HepG2 (cell line): ENCODE measurements around the gene DCTN3. TPM values are rescaled to one million over a fixed set of nuclear protein-coding genes. Genes with fewer than 3 reads are reported as not detected.

Source experiments
- ATAC-seq: fragments of 200-7000 bp; cut with Tn5 transposase; 3 replicates; pipeline ENCODE4 v1.9.1; 2020; ENCODE audit warnings: mild to moderate bottlenecking, moderate library complexity
- BruUV-seq: library from RNA; stranded (reverse); fragments of 400-500 nt; replicated peaks from 2 replicates; lab custom pipeline; 2021; lab: Mats Ljungman, UMichigan
- CTCF ChIA-PET: fragments of 300-600 bp; formaldehyde crosslinking; extraction: SDS; loops from one replicate; lab custom pipeline; 2021; ENCODE audit warnings: low total read pairs, inconsistent platforms, low intra/inter-chr PET ratio; lab: Yijun Ruan, JAX
- POLR2A ChIA-PET: fragments of 350-600 bp; sonication (Branson Sonifier 250); formaldehyde crosslinking; loops from one replicate; lab custom pipeline; 2020; ENCODE audit warnings: antibody characterized with exemption, inconsistent platforms; lab: Yijun Ruan, JAX
- DNase-seq: peaks from one replicate; pipeline ENCODE4 v3.0.0-alpha.2; 2015; ENCODE audit warnings: low spot score
- FAIRE-seq: peaks from 3 replicates; lab custom pipeline; 2011; peaks lifted over from hg19 to GRCh38; lab: Jason Lieb, UNC
- H2AFZ ChIP-seq: one replicate; pipeline ENCODE4 v1.6.1; 2011; ENCODE audit warnings: low read length, inconsistent platforms
- H3K27ac ChIP-seq: fragments of 300-600 bp; 3 replicates; pipeline ENCODE4 v1.8.0; 2011; ENCODE audit warnings: mixed run types, mild to moderate bottlenecking, mixed read lengths, low read length, inconsistent platforms; ENCODE audit not compliant: insufficient read depth; ENCODE audit errors: extremely low read length
- H3K27me3 ChIP-seq, 2 experiments: fragments of 200-600 bp in 1 of 2; 2 replicates in 1 of 2; 3 replicates in 1 of 2; pipeline versions ENCODE4 v1.6.0 to v1.8.0; 2011; ENCODE audit warnings: low read length in 2 of 2, mild to moderate bottlenecking in 2 of 2, moderate library complexity in 2 of 2, inconsistent platforms in 1 of 2; ENCODE audit not compliant: insufficient read depth in 2 of 2, control insufficient read depth in 1 of 2
- H3K36me3 ChIP-seq, 2 experiments: fragments of 200-600 bp in 1 of 2; replicated peaks in 1 of 2; 2 replicates in 1 of 2; 3 replicates in 1 of 2; pipeline versions ENCODE4 v1.5.1 to v1.8.0; 2011; ENCODE audit warnings: low read length in 2 of 2, inconsistent platforms in 1 of 2; ENCODE audit not compliant: insufficient read depth in 2 of 2, control insufficient read depth in 1 of 2
- H3K4me1 ChIP-seq: 2 replicates; pipeline ENCODE4 v1.5.1; 2012; ENCODE audit warnings: low read length, inconsistent platforms; ENCODE audit not compliant: insufficient read depth
- H3K4me2 ChIP-seq: 2 replicates; pipeline ENCODE4 v1.6.0; 2011; ENCODE audit warnings: low read depth, low read length, inconsistent platforms
- H3K4me3 ChIP-seq, 3 experiments: fragments of 200-600 bp in 1 of 3; sonication (generic), shearing (Covaris generic) in 1 of 3; replicated peaks in 1 of 3; 2 replicates each; pipeline ENCODE4 v1.5.1; 2011 to 2016; ENCODE audit warnings: low read length in 3 of 3, inconsistent platforms in 2 of 3, low read depth in 2 of 3, mild to moderate bottlenecking in 2 of 3, control low read depth in 1 of 3, mixed read lengths in 1 of 3; ENCODE audit not compliant: insufficient read depth in 1 of 3
- H3K79me2 ChIP-seq: one replicate; pipeline ENCODE4 v1.6.1; 2011; ENCODE audit warnings: low read length, inconsistent platforms; ENCODE audit not compliant: insufficient read depth
- H3K9ac ChIP-seq: 2 replicates; pipeline ENCODE4 v1.6.0; 2011; ENCODE audit warnings: mild to moderate bottlenecking, low read depth, low read length, inconsistent platforms; ENCODE audit not compliant: insufficient read depth
- H3K9me3 ChIP-seq: 2 replicates; pipeline ENCODE4 v1.5.1; 2012; ENCODE audit warnings: mild to moderate bottlenecking, low read length
- H4K20me1 ChIP-seq: 2 replicates; pipeline ENCODE4 v1.6.0; 2011; ENCODE audit warnings: inconsistent platforms, mild to moderate bottlenecking, low read length, moderate library complexity; ENCODE audit not compliant: insufficient read depth
- HCFC1 ChIP-seq: fragments of 150-350 bp; IDR thresholded peaks from 2 replicates; pipeline ENCODE4 v1.6.1; 2014; ENCODE audit warnings: low read depth, low read length
- IRF2 ChIP-seq: IDR thresholded peaks from 2 replicates; pipeline ENCODE4 v1.6.1; 2018; ENCODE audit warnings: missing genetic modification reagents, missing compliant biosample characterization
- ISL2 ChIP-seq: sonication (generic); formaldehyde crosslinking; IDR thresholded peaks from 2 replicates; pipeline ENCODE4 v1.5.0; 2020; ENCODE audit warnings: missing genetic modification reagents
- KLF16 ChIP-seq, 2 experiments: sonication (generic) in 1 of 2; formaldehyde crosslinking in 1 of 2; IDR thresholded peaks; 2 replicates each; pipeline versions ENCODE4 v1.6.1 to v1.8.0; 2016 to 2023; ENCODE audit warnings: missing genetic modification reagents in 2 of 2, missing compliant biosample characterization in 1 of 2
- KLF6 ChIP-seq: IDR thresholded peaks from 2 replicates; pipeline ENCODE4 v1.8.0; 2016; ENCODE audit warnings: missing biosample characterization, missing genetic modification reagents
- MED8 ChIP-seq: sonication (generic); formaldehyde crosslinking; IDR thresholded peaks from 2 replicates; pipeline ENCODE4 v1.8.1; 2023; ENCODE audit warnings: mild to moderate bottlenecking, missing genetic modification reagents; ENCODE audit not compliant: insufficient replicate concordance
- NR2F1 ChIP-seq, 2 experiments: fragments of 450-650 bp in 1 of 2; formaldehyde crosslinking in 1 of 2; IDR thresholded peaks; 2 replicates each; pipeline versions ENCODE4 v1.5.0 to v1.6.1; 2016 to 2020; ENCODE audit warnings: mild to moderate bottlenecking in 1 of 2, missing compliant biosample characterization in 1 of 2, missing genetic modification reagents in 1 of 2, moderate library complexity in 1 of 2
- RFX5 ChIP-seq: IDR thresholded peaks from 2 replicates; pipeline ENCODE4 v1.6.1; 2011; ENCODE audit warnings: low read depth, low read length, improper control_type of control experiment
- ZNF549 ChIP-seq: sonication (generic); formaldehyde crosslinking; IDR thresholded peaks from 2 replicates; pipeline ENCODE4 v1.5.0; 2020; ENCODE audit warnings: missing genetic modification reagents
- ZNF749 ChIP-seq: sonication (generic); formaldehyde crosslinking; IDR thresholded peaks from 2 replicates; pipeline ENCODE4 v1.8.0; 2022; ENCODE audit warnings: mild to moderate bottlenecking, missing genetic modification reagents, moderate library complexity, borderline replicate concordance
- WGBS: methylation state at CpG from one replicate; pipeline ENCODE4 v1.1.6; 2017; ENCODE audit warnings: low lambda C conversion rate; 5-methylcytosine and 5-hydroxymethylcytosine counted together
- in situ Hi-C: cut with HindIII; loops from 2 replicates; pipeline ENCODE4 v1.10.0; 2017; ENCODE audit warnings: low pct_unique_long_range_greater_than_20kb; ENCODE audit not compliant: extremely low pct_ligation_motif_present
- intact Hi-C: fragments of 100-400 bp; cut with micrococcal nuclease; formaldehyde crosslinking; loops from one replicate; pipeline ENCODE4 v1.10.0; 2022; ENCODE audit not compliant: unreplicated experiment
- polyA plus RNA-seq, 8 experiments: library from polyadenylated mRNA; depleted of rRNA in 3 of 8; stranded (reverse) in 7 of 8; unstranded in 1 of 8; fragments of >200 nt; fragmentation: Illumina TruSeq in 4 of 8; extraction: Trizol in 4 of 8; gene quantifications; 2 replicates each; pipeline versions ENCODE4 v1.2.1 to v1.2.3, GENCODE V29; 2011 to 2016; ENCODE audit warnings: low read depth in 4 of 8, missing spikeins in 1 of 8, mixed read lengths in 1 of 8; ENCODE audit not compliant: insufficient read depth in 1 of 8
- total RNA-seq, 5 experiments: library from RNA; depleted of rRNA; stranded (reverse); fragments of >200 nt; fragmentation: Illumina TruSeq; extraction: Trizol; gene quantifications; 2 replicates each; pipeline ENCODE4 v1.2.3, GENCODE V29; 2016; ENCODE audit warnings: low read depth in 1 of 5
- TF ChIP-seq, protein P1 (sequence below): sonication (generic); formaldehyde crosslinking; IDR thresholded peaks from 2 replicates; pipeline ENCODE4 v1.4.0; 2020; ENCODE audit warnings: mild to moderate bottlenecking, missing genetic modification reagents, borderline replicate concordance
- TF ChIP-seq, protein P2 (sequence below): sonication (generic); formaldehyde crosslinking; IDR thresholded peaks from 2 replicates; pipeline ENCODE4 v1.5.1; 2020; ENCODE audit warnings: missing genetic modification reagents, mild to moderate bottlenecking, borderline replicate concordance
- TF ChIP-seq, protein P3 (sequence below): sonication (generic); formaldehyde crosslinking; IDR thresholded peaks from 2 replicates; pipeline ENCODE4 v1.4.0; 2020; ENCODE audit warnings: mild to moderate bottlenecking, missing genetic modification reagents
- TF ChIP-seq, protein P4 (sequence below): sonication (generic); formaldehyde crosslinking; IDR thresholded peaks from 2 replicates; pipeline ENCODE4; 2020; ENCODE audit warnings: missing genetic modification reagents, mild to moderate bottlenecking, borderline replicate concordance

DCTN3 gene
- total and polyA plus RNA-seq, 2 of the 13 experiments (the other 11 are each of a cell fraction or from before 2014, with no cell fraction given), result 27.4 to 34.5 TPM

DNA sequence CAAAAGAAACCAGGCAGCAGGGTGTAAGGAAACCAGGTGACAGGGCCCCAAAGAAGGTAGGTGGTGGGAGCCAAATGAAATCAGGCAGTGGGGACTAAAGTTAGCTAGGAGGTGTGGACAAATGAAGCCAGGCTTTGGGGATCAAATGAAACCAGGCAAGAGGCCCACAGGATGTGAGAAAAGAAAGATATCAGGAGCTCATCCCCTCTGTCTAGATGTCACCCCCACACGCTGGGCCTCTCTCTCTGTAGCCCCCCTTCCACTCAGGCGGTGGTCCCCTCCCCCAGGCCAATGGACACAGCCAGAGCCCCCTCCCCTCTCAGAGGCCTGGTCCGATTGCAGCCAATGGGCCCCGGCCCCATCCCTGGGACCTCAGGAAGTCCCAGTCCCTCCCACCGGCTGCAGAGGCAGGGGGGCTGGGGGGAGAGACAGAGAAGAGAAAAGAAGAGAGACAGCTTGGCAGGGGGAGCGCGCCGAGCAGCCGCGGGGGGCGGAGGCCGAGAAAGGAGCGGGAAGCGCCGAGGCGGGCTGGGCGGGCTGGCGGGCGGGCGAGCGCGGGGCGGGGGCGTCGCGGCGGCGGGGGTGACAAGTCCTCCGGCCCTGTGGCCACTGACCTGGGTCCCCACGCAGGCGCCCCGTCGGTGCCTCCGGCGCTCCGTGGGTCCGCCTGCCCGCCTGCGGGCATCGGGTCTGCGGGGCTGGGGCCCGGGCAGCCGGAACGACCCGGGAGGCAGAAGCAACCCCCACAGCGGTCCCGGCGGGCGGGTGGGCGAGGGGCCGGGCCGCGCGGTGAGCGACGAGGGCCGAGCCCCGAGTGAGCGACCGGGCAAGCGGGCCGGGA is 42.7 kb downstream of the DCTN3 start:
- DNase-seq, result no peak
- Histone ChIP-seq H3K79me2 (no peaks in the 10 kb centered on the region), H4K20me1 (no peaks in the 10 kb centered on the region), H3K36me3 (no peaks in the 10 kb centered on the region), H3K9me3 (no peaks in the 10 kb centered on the region), H3K27ac (no peak overlapping the region), H2AFZ (no peak overlapping the region), H3K4me1 (no peaks in the 10 kb centered on the region), H3K9ac (no peak overlapping the region), H3K27me3 (peaks cover 13 to 73% of the 10 kb centered on the region in 2 experiments), H3K4me2 (no peak overlapping the region), H3K4me3 (no peak overlapping the region)
- in situ Hi-C loops, result no loop called here
- 60% methylated on average over 48 of the region's 62 CpGs for WGBS
- BruUV-seq, result no TSS peak
- ChIA-PET POLR2A (no interaction called here), CTCF (no interaction called here)
- no peak for ATAC-seq
- no peak for FAIRE-seq
- intact Hi-C loops, result no loop called here
- TF ChIP-seq ZNF549 (CRISPR knock-in tag) (no peak), KLF6 (no peak), NR2F1 (CRISPR knock-in tag; IDR thresholded peaks at IDR 0.05) (no peak), ISL2 (CRISPR knock-in tag) (no peak), MED8 (no peak), ZNF749 (CRISPR knock-in tag) (no peak), KLF16 (CRISPR knock-in tag; IDR thresholded peaks at IDR 0.05) (no peak), IRF2 (CRISPR knock-in tag) (no peak), RFX5 (no peak), HCFC1 (no peak)
- TF ChIP-seq, protein P1, sequence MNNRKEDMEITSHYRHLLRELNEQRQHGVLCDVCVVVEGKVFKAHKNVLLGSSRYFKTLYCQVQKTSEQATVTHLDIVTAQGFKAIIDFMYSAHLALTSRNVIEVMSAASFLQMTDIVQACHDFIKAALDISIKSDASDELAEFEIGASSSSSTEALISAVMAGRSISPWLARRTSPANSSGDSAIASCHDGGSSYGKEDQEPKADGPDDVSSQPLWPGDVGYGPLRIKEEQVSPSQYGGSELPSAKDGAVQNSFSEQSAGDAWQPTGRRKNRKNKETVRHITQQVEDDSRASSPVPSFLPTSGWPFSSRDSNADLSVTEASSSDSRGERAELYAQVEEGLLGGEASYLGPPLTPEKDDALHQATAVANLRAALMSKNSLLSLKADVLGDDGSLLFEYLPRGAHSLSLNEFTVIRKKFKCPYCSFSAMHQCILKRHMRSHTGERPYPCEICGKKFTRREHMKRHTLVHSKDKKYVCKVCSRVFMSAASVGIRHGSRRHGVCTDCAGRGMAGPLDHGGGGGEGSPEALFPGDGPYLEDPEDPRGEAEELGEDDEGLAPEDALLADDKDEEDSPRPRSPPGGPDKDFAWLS (CRISPR knock-in tag), result no peak
- TF ChIP-seq, protein P2, sequence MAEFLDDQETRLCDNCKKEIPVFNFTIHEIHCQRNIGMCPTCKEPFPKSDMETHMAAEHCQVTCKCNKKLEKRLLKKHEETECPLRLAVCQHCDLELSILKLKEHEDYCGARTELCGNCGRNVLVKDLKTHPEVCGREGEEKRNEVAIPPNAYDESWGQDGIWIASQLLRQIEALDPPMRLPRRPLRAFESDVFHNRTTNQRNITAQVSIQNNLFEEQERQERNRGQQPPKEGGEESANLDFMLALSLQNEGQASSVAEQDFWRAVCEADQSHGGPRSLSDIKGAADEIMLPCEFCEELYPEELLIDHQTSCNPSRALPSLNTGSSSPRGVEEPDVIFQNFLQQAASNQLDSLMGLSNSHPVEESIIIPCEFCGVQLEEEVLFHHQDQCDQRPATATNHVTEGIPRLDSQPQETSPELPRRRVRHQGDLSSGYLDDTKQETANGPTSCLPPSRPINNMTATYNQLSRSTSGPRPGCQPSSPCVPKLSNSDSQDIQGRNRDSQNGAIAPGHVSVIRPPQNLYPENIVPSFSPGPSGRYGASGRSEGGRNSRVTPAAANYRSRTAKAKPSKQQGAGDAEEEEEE (CRISPR knock-in tag), result no peak
- TF ChIP-seq, protein P3, sequence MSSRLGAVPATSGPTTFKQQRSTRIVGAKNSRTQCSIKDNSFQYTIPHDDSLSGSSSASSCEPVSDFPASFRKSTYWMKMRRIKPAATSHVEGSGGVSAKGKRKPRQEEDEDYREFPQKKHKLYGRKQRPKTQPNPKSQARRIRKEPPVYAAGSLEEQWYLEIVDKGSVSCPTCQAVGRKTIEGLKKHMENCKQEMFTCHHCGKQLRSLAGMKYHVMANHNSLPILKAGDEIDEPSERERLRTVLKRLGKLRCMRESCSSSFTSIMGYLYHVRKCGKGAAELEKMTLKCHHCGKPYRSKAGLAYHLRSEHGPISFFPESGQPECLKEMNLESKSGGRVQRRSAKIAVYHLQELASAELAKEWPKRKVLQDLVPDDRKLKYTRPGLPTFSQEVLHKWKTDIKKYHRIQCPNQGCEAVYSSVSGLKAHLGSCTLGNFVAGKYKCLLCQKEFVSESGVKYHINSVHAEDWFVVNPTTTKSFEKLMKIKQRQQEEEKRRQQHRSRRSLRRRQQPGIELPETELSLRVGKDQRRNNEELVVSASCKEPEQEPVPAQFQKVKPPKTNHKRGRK (CRISPR knock-in tag), result no peak
- TF ChIP-seq, protein P4, sequence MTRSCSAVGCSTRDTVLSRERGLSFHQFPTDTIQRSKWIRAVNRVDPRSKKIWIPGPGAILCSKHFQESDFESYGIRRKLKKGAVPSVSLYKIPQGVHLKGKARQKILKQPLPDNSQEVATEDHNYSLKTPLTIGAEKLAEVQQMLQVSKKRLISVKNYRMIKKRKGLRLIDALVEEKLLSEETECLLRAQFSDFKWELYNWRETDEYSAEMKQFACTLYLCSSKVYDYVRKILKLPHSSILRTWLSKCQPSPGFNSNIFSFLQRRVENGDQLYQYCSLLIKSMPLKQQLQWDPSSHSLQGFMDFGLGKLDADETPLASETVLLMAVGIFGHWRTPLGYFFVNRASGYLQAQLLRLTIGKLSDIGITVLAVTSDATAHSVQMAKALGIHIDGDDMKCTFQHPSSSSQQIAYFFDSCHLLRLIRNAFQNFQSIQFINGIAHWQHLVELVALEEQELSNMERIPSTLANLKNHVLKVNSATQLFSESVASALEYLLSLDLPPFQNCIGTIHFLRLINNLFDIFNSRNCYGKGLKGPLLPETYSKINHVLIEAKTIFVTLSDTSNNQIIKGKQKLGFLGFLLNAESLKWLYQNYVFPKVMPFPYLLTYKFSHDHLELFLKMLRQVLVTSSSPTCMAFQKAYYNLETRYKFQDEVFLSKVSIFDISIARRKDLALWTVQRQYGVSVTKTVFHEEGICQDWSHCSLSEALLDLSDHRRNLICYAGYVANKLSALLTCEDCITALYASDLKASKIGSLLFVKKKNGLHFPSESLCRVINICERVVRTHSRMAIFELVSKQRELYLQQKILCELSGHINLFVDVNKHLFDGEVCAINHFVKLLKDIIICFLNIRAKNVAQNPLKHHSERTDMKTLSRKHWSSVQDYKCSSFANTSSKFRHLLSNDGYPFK (CRISPR knock-in tag), result no peak
